ENCODE measurements around the gene DHFR2. TPM values are rescaled to one million over a fixed set of nuclear protein-coding genes. Genes with fewer than 3 reads are reported as not detected.

Gene DHFR2
- total and polyA plus RNA-seq, 9 of the 15 experiments (the other 6 are each of a cell fraction or from before 2014, with no cell fraction given): 0.64 to 1.7 (median 1.4) TPM

DNA sequence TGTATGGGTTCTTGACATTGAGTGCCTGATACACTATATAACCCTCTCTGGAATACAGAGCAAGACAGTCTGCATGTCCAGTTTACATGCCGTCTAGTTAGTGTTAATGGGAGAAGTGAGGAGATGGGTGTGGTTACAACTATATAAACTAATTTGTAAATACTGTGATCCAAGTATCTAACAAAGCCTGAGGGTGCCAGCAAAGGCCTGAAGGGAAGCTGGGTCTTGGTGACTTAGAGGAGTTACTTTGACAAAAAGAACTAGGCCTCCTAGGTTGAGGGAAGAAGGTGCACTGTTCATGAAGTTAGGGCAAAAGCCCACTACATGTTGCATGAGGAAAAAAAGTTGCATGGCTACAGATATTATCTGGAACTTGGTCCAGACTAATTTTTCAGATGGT lies 2.4 kb upstream of the DHFR2 start:
- Histone ChIP-seq H2AFZ (ENCODE audit: low read depth, low read length) (no peak overlapping the region), H3K9ac (ENCODE audit: insufficient read depth in 1 of 2, low read depth in 2 of 2, low read length in 2 of 2) (no peak overlapping the region), H3K4me1 (replicated peaks in 1 of 2; ENCODE audit: control insufficient read depth in 2 of 2, insufficient read depth in 2 of 2, low read length in 2 of 2) (peaks cover 5% of the 10 kb centered on the region in 2 experiments; a peak in 2 of 5 replicates), H3K27me3 (ENCODE audit: control insufficient read depth in 2 of 2, insufficient read depth in 2 of 2, low read length in 2 of 2) (no peaks in the 10 kb centered on the region), H3K27ac (ENCODE audit: extremely low read depth, low read depth, low read length) (no peak overlapping the region), H3K36me3 (ENCODE audit: control insufficient read depth, insufficient read depth, low read length) (peaks cover 17% of the 10 kb centered on the region), H3K9me1 (ENCODE audit: control insufficient read depth, insufficient read depth, low read length) (no peaks in the 10 kb centered on the region), H3K9me3 (replicated peaks; ENCODE audit: control insufficient read depth, insufficient read depth, low read depth, low read length) (no peaks in the 10 kb centered on the region), H4K20me1 (replicated peaks; ENCODE audit: control insufficient read depth, insufficient read depth, low read length) (no peaks in the 10 kb centered on the region), H3K4me3 (no peak overlapping the region), H3K79me2 (ENCODE audit: control insufficient read depth, insufficient read depth, low read length) (peaks cover 29% of the 10 kb centered on the region), H3K4me2 (ENCODE audit: insufficient read depth, low read length) (no peak overlapping the region)
- no peak for FAIRE-seq
- ChIA-PET CTCF (ENCODE audit: low intra/inter-chr PET ratio) (no interaction called here), POLR2A (interaction anchor here (1.4 kb wide), 1 partner anchor 92 kb away, joined by 6 read pairs; the partner anchor contains the start of gene PROS1)
- BruUV-seq (replicated peaks): no TSS peak
- DNase-seq (ENCODE audit: extremely low read depth in 1 of 4, low spot score in 3 of 4): no peak
- in situ Hi-C loops (cut with MboI): no loop called here
- 57% methylated on average over 1 of the region's 1 CpG for WGBS (ENCODE audit: insufficient coverage, low coverage, missing lambda C conversion rate)
- intact Hi-C loops (cut with micrococcal nuclease): loop anchor here (10.0 kb wide), 1 partner anchor 200 kb away; no protein-coding TSS in a partner anchor
- ATAC-seq: no peak
- TF ChIP-seq MYC (IDR thresholded peaks at IDR 0.05; ENCODE audit: low read depth, low read length): no peak
- no peak for TF ChIP-seq MYC (CRISPR knock-in tag; IDR thresholded peaks at IDR 0.05; ENCODE audit: borderline replicate concordance, low read depth)
- TF ChIP-seq, protein P1, sequence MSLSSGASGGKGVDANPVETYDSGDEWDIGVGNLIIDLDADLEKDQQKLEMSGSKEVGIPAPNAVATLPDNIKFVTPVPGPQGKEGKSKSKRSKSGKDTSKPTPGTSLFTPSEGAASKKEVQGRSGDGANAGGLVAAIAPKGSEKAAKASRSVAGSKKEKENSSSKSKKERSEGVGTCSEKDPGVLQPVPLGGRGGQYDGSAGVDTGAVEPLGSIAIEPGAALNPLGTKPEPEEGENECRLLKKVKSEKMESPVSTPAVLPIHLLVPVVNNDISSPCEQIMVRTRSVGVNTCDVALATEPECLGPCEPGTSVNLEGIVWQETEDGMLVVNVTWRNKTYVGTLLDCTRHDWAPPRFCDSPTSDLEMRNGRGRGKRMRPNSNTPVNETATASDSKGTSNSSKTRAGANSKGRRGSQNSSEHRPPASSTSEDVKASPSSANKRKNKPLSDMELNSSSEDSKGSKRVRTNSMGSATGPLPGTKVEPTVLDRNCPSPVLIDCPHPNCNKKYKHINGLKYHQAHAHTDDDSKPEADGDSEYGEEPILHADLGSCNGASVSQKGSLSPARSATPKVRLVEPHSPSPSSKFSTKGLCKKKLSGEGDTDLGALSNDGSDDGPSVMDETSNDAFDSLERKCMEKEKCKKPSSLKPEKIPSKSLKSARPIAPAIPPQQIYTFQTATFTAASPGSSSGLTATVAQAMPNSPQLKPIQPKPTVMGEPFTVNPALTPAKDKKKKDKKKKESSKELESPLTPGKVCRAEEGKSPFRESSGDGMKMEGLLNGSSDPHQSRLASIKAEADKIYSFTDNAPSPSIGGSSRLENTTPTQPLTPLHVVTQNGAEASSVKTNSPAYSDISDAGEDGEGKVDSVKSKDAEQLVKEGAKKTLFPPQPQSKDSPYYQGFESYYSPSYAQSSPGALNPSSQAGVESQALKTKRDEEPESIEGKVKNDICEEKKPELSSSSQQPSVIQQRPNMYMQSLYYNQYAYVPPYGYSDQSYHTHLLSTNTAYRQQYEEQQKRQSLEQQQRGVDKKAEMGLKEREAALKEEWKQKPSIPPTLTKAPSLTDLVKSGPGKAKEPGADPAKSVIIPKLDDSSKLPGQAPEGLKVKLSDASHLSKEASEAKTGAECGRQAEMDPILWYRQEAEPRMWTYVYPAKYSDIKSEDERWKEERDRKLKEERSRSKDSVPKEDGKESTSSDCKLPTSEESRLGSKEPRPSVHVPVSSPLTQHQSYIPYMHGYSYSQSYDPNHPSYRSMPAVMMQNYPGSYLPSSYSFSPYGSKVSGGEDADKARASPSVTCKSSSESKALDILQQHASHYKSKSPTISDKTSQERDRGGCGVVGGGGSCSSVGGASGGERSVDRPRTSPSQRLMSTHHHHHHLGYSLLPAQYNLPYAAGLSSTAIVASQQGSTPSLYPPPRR (CRISPR knock-in tag; IDR thresholded peaks at IDR 0.05; ENCODE audit: borderline replicate concordance): no peak
- TF ChIP-seq ZNF699 (CRISPR knock-in tag; IDR thresholded peaks at IDR 0.05; ENCODE audit: insufficient replicate concordance): no peak
- TF ChIP-seq, protein P2, sequence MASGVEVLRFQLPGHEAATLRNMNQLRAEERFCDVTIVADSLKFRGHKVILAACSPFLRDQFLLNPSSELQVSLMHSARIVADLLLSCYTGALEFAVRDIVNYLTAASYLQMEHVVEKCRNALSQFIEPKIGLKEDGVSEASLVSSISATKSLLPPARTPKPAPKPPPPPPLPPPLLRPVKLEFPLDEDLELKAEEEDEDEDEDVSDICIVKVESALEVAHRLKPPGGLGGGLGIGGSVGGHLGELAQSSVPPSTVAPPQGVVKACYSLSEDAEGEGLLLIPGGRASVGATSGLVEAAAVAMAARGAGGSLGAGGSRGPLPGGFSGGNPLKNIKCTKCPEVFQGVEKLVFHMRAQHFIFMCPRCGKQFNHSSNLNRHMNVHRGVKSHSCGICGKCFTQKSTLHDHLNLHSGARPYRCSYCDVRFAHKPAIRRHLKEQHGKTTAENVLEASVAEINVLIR (CRISPR knock-in tag; IDR thresholded peaks at IDR 0.05): no peak
- TF ChIP-seq MTA3 (IDR thresholded peaks at IDR 0.05; ENCODE audit: borderline replicate concordance): no peak
- no peak for TF ChIP-seq POLR2A (conservative IDR thresholded peaks at IDR 0.05)
- TF ChIP-seq POLR3G (IDR thresholded peaks at IDR 0.05; ENCODE audit: extremely low read depth, insufficient read length, insufficient replicate concordance): no peak
- TF ChIP-seq, protein P3, sequence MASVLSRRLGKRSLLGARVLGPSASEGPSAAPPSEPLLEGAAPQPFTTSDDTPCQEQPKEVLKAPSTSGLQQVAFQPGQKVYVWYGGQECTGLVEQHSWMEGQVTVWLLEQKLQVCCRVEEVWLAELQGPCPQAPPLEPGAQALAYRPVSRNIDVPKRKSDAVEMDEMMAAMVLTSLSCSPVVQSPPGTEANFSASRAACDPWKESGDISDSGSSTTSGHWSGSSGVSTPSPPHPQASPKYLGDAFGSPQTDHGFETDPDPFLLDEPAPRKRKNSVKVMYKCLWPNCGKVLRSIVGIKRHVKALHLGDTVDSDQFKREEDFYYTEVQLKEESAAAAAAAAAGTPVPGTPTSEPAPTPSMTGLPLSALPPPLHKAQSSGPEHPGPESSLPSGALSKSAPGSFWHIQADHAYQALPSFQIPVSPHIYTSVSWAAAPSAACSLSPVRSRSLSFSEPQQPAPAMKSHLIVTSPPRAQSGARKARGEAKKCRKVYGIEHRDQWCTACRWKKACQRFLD (CRISPR knock-in tag; IDR thresholded peaks at IDR 0.05): no peak
- TF ChIP-seq ZBTB7A (IDR thresholded peaks at IDR 0.05; ENCODE audit: borderline replicate concordance, control insufficient read depth, low read depth, low read length): no peak
- TF ChIP-seq MYBL2 (IDR thresholded peaks at IDR 0.05; ENCODE audit: low read depth): no peak
- no peak for TF ChIP-seq MYBL2 (CRISPR knock-in tag; IDR thresholded peaks at IDR 0.05; ENCODE audit: borderline replicate concordance)
- TF ChIP-seq MTF1 (CRISPR knock-in tag; IDR thresholded peaks at IDR 0.05; ENCODE audit: borderline replicate concordance): no peak
- no peak for TF ChIP-seq U2AF2 (optimal IDR thresholded peaks at IDR 0.05; ENCODE audit: low read depth, low read length)
- no peak for TF ChIP-seq ZNF79 (CRISPR knock-in tag; IDR thresholded peaks at IDR 0.05; ENCODE audit: low read depth)
- TF ChIP-seq NFIX (CRISPR knock-in tag; IDR thresholded peaks at IDR 0.05; ENCODE audit: low read depth): no peak

Data from K562 (cell line).